ENCODE data around the gene LRRC1. TPM values are rescaled to one million over a fixed set of nuclear protein-coding genes. Genes with fewer than 3 reads are reported as not detected.
A peak's percentile ranks its signal among the peaks of the same experiment; 100 is the strongest.

The LRRC1 gene
- polyA plus RNA-seq, 5 donors: 8.4 to 11.0 (median 9.4) TPM

- no peak for DNase-seq
Measured at GRCh38 chr6:53845280-53846195, 50.7 kb downstream of the LRRC1 start.

GRCh38 chr6:53846250-53846649 is 51.4 kb downstream of the LRRC1 start:
- no peak for DNase-seq

- DNase-seq: no peak
Measured at GRCh38 chr6:53847796-53848314, 53.0 kb downstream of the LRRC1 start.

GRCh38 chr6:53850527-53850926 is 55.7 kb downstream of the LRRC1 start:
- DNase-seq: no peak

- DNase-seq: no peak
Measured at GRCh38 chr6:53851561-53851960, 56.8 kb downstream of the LRRC1 start.

GRCh38 chr6:53852805-53853204 is 58.0 kb downstream of the LRRC1 start:
- no peak for DNase-seq

GRCh38 chr6:53854843-53855567 is 60.2 kb downstream of the LRRC1 start:
- DNase-seq: no peak

- DNase-seq: no peak
Measured at GRCh38 chr6:53855940-53856339, 61.1 kb downstream of the LRRC1 start.

GRCh38 chr6:53857318-53858094 is 62.7 kb downstream of the LRRC1 start:
- DNase-seq: no peak

- DNase-seq: no peak
Measured at GRCh38 chr6:53858196-53858595, 63.4 kb downstream of the LRRC1 start.

- DNase-seq: no peak
Measured at GRCh38 chr6:53858913-53859312, 64.1 kb downstream of the LRRC1 start.

GRCh38 chr6:53860511-53860910 is 65.7 kb downstream of the LRRC1 start:
- DNase-seq: no peak

GRCh38 chr6:53861518-53861917 is 66.7 kb downstream of the LRRC1 start:
- DNase-seq: no peak

- DNase-seq: peak; percentile 29 to 47
Measured at GRCh38 chr6:53862662-53863462, 68.1 kb downstream of the LRRC1 start.

GRCh38 chr6:53864781-53865180 is 70.0 kb downstream of the LRRC1 start:
- DNase-seq: no peak

GRCh38 chr6:53866226-53866625 is 71.4 kb downstream of the LRRC1 start:
- no peak for DNase-seq

- DNase-seq: no peak
Measured at GRCh38 chr6:53868626-53869025, 73.8 kb downstream of the LRRC1 start.

- no peak for DNase-seq
Measured at GRCh38 chr6:53869964-53870363, 75.2 kb downstream of the LRRC1 start.

GRCh38 chr6:53873922-53874321 is 79.1 kb downstream of the LRRC1 start:
- no peak for DNase-seq

- DNase-seq: no peak
Measured at GRCh38 chr6:53874964-53875363, 80.2 kb downstream of the LRRC1 start.

GRCh38 chr6:53877151-53877550 is 82.3 kb downstream of the LRRC1 start:
- no peak for DNase-seq
